Panc1 (cell line): ENCODE measurements around the gene APOL4. TPM values are rescaled to one million over a fixed set of nuclear protein-coding genes. Genes with fewer than 3 reads are reported as not detected.

Source experiments
- ATAC-seq: fragments of 200-7000 bp; cut with Tn5 transposase; 2 replicates; pipeline ENCODE4 v1.9.1; 2020; ENCODE audit warnings: mild to moderate bottlenecking, moderate library complexity
- BruUV-seq: library from RNA; stranded (reverse); fragments of 400-500 nt; replicated peaks from 2 replicates; lab custom pipeline; 2021; lab: Mats Ljungman, UMichigan
- CTCF ChIA-PET: fragments of 300-600 bp; sonication (Branson Sonifier 250); formaldehyde crosslinking; loops from one replicate; lab custom pipeline; 2022; ENCODE audit warnings: antibody characterized with exemption; lab: Charles Lee
- POLR2A ChIA-PET: fragments of 300-600 bp; sonication (Branson Sonifier 250); formaldehyde crosslinking; loops from one replicate; lab custom pipeline; 2022; ENCODE audit warnings: antibody characterized with exemption; lab: Charles Lee
- DNase-seq: peaks from one replicate; pipeline ENCODE4 v3.0.0-alpha.2; 2010; ENCODE audit warnings: low read depth, low spot score
- H3K27ac ChIP-seq: 2 replicates; pipeline ENCODE4 v1.5.1; 2011; ENCODE audit warnings: mild to moderate bottlenecking, low read length, inconsistent platforms
- H3K27me3 ChIP-seq: fragments of 200-500 bp; sonication (Bioruptor generic); 2 replicates; pipeline ENCODE4 v1.6.0; 2014; ENCODE audit warnings: low read length, inconsistent platforms; ENCODE audit not compliant: control insufficient read depth, insufficient read depth
- H3K36me3 ChIP-seq: fragments of 200-500 bp; sonication (Bioruptor generic); 2 replicates; pipeline ENCODE4 v1.5.1; 2014; ENCODE audit warnings: inconsistent platforms, mild to moderate bottlenecking, low read length, moderate library complexity; ENCODE audit not compliant: control insufficient read depth, insufficient read depth
- H3K4me1 ChIP-seq: 2 replicates; pipeline ENCODE4 v1.5.1; 2011; ENCODE audit warnings: inconsistent platforms, mild to moderate bottlenecking, low read length, moderate library complexity; ENCODE audit not compliant: control insufficient read depth, insufficient read depth
- H3K4me3 ChIP-seq, 2 experiments: 2 replicates each; pipeline ENCODE4 v1.5.1; 2011 to 2012; ENCODE audit warnings: low read depth in 2 of 2, low read length in 2 of 2, mild to moderate bottlenecking in 2 of 2, inconsistent platforms in 1 of 2, moderate library complexity in 1 of 2
- H3K9me3 ChIP-seq: fragments of 200-500 bp; sonication (Bioruptor generic); 2 replicates; pipeline ENCODE4 v1.5.1; 2014; ENCODE audit warnings: low read depth, mild to moderate bottlenecking, inconsistent platforms, low read length, moderate library complexity; ENCODE audit not compliant: control insufficient read depth, insufficient read depth
- CTCF ChIP-seq: fragments of 450-650 bp; IDR thresholded peaks from 2 replicates; pipeline ENCODE4 v1.5.1; 2017; ENCODE audit warnings: mild to moderate bottlenecking
- POLR2AphosphoS5 ChIP-seq: IDR thresholded peaks from 2 replicates; pipeline ENCODE4 v1.6.1; 2012; ENCODE audit warnings: mild to moderate bottlenecking, low read depth, low read length, moderate library complexity
- REST ChIP-seq, 2 experiments: IDR thresholded peaks; 2 replicates each; pipeline ENCODE4 v1.6.1; 2011 to 2012; ENCODE audit warnings: low read depth in 2 of 2, control low read depth in 1 of 2, low read length in 1 of 2, mild to moderate bottlenecking in 1 of 2, moderate library complexity in 1 of 2; ENCODE audit not compliant: insufficient read depth in 1 of 2
- SIN3A ChIP-seq: IDR thresholded peaks from 2 replicates; pipeline ENCODE4 v1.6.1; 2012; ENCODE audit warnings: low read depth, mild to moderate bottlenecking, low read length, moderate library complexity, borderline replicate concordance; ENCODE audit not compliant: insufficient read depth
- TCF7L2 ChIP-seq: IDR thresholded peaks from 2 replicates; pipeline ENCODE4 v1.6.1; 2011; ENCODE audit warnings: mild to moderate bottlenecking, low read depth, low read length, inconsistent platforms
- in situ Hi-C: cut with HindIII; loops from 2 replicates; pipeline ENCODE4 v1.10.0; 2016; ENCODE audit warnings: low sequenced_read_pairs, low pct_unique_long_range_greater_than_20kb
- intact Hi-C: fragments of 100-400 bp; cut with micrococcal nuclease; formaldehyde crosslinking; loops from one replicate; pipeline ENCODE4 v1.10.0; 2022; ENCODE audit not compliant: unreplicated experiment
- total RNA-seq: library from RNA; stranded (reverse); gene quantifications from one replicate; pipeline ENCODE4 v1.2.1, GENCODE V29; 2021; ENCODE audit not compliant: unreplicated experiment

APOL4 gene
- total RNA-seq, 1 experiment from 2014 or later, result not detected

- no TSS peak for BruUV-seq
- Histone ChIP-seq H3K4me1 (no peaks in the 10 kb centered on the region), H3K27me3 (no peaks in the 10 kb centered on the region), H3K4me3 (no peak overlapping the region), H3K36me3 (no peaks in the 10 kb centered on the region), H3K9me3 (no peaks in the 10 kb centered on the region), H3K27ac (no peak overlapping the region)
- intact Hi-C loops (no loop called here), in situ Hi-C loops (no loop called here)
- CTCF ChIA-PET, result no interaction called here
- POLR2A ChIA-PET, result no interaction called here
- ATAC-seq (no peak), DNase-seq (no peak)
- no peak for TF ChIP-seq POLR2AphosphoS5
- TF ChIP-seq SIN3A, result no peak
- TF ChIP-seq REST (IDR thresholded peaks at IDR 0.05; ENCODE audit: insufficient read depth in 1 of 2, low read depth in 2 of 2, low read length in 1 of 2), result no peak
- no peak for TF ChIP-seq TCF7L2
- TF ChIP-seq CTCF, result no peak
Observed at GRCh38 chr22:36147196-36147791, 54.3 kb downstream of the APOL4 start.

GRCh38 chr22:36145881-36146280, 55.7 kb downstream of the APOL4 start:
- Histone ChIP-seq H3K27me3 (no peaks in the 10 kb centered on the region), H3K4me3 (no peak overlapping the region), H3K4me1 (no peaks in the 10 kb centered on the region), H3K27ac (no peak overlapping the region), H3K36me3 (no peaks in the 10 kb centered on the region), H3K9me3 (no peaks in the 10 kb centered on the region)
- CTCF ChIA-PET, result no interaction called here
- no peak for DNase-seq
- no TSS peak for BruUV-seq
- ATAC-seq, result no peak
- TF ChIP-seq TCF7L2 (no peak), CTCF (no peak), POLR2AphosphoS5 (no peak), SIN3A (no peak)
- POLR2A ChIA-PET, result no interaction called here
- in situ Hi-C loops, result no loop called here
- intact Hi-C loops, result loop anchor here (2.0 kb wide), 1 partner anchor 35 kb away; no protein-coding TSS in a partner anchor
